Ishikawa (cell line): ENCODE data around the gene KCTD3.

ENCODE experiments used
- CEBPB ChIP-seq: IDR thresholded peaks from 2 replicates; pipeline ENCODE4 v1.6.1; 2012
- CREB1 ChIP-seq: IDR thresholded peaks from 2 replicates; pipeline ENCODE4 v1.6.1; 2012; ENCODE audit warnings: low read depth
- EP300 ChIP-seq: IDR thresholded peaks from 2 replicates; pipeline ENCODE4 v1.6.1; 2012; ENCODE audit warnings: borderline replicate concordance
- RAD21 ChIP-seq: IDR thresholded peaks from 2 replicates; pipeline ENCODE4 v1.6.1; 2012; ENCODE audit warnings: low read depth
- TAF1 ChIP-seq: IDR thresholded peaks from 2 replicates; pipeline ENCODE4 v1.6.1; 2012; ENCODE audit warnings: low read depth, mild to moderate bottlenecking
- TF ChIP-seq, protein P1 (sequence below): IDR thresholded peaks from 2 replicates; pipeline ENCODE4 v1.6.1; 2012; ENCODE audit warnings: low read depth, mild to moderate bottlenecking
- TF ChIP-seq, protein P2 (sequence below): IDR thresholded peaks from 2 replicates; pipeline ENCODE4 v1.6.1; 2012
- TF ChIP-seq, protein P3 (sequence below): IDR thresholded peaks from 2 replicates; pipeline ENCODE4 v1.6.1; 2012

DNA sequence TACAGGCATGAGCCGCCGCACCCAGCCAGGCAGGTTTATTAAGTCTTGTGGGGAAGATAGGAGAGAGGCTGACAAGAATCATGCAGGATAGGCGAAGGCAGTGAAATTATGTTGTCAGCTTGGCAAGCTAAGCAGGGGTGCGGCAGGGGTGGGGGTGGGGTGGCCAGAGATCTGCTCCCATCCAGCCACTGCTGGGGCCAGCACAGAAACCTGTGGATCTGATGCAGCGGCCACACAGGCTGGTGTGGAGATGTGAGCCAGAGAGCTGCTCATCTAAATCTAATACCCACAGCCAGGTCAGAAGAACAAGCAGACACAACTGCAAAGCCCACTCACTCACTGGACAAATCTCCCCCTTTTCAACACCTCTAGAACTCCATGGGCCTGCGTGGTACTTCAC lies 68.7 kb downstream of the KCTD3 start:
- TF ChIP-seq, protein P1, sequence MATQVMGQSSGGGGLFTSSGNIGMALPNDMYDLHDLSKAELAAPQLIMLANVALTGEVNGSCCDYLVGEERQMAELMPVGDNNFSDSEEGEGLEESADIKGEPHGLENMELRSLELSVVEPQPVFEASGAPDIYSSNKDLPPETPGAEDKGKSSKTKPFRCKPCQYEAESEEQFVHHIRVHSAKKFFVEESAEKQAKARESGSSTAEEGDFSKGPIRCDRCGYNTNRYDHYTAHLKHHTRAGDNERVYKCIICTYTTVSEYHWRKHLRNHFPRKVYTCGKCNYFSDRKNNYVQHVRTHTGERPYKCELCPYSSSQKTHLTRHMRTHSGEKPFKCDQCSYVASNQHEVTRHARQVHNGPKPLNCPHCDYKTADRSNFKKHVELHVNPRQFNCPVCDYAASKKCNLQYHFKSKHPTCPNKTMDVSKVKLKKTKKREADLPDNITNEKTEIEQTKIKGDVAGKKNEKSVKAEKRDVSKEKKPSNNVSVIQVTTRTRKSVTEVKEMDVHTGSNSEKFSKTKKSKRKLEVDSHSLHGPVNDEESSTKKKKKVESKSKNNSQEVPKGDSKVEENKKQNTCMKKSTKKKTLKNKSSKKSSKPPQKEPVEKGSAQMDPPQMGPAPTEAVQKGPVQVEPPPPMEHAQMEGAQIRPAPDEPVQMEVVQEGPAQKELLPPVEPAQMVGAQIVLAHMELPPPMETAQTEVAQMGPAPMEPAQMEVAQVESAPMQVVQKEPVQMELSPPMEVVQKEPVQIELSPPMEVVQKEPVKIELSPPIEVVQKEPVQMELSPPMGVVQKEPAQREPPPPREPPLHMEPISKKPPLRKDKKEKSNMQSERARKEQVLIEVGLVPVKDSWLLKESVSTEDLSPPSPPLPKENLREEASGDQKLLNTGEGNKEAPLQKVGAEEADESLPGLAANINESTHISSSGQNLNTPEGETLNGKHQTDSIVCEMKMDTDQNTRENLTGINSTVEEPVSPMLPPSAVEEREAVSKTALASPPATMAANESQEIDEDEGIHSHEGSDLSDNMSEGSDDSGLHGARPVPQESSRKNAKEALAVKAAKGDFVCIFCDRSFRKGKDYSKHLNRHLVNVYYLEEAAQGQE, result no peak
- TF ChIP-seq, protein P2, sequence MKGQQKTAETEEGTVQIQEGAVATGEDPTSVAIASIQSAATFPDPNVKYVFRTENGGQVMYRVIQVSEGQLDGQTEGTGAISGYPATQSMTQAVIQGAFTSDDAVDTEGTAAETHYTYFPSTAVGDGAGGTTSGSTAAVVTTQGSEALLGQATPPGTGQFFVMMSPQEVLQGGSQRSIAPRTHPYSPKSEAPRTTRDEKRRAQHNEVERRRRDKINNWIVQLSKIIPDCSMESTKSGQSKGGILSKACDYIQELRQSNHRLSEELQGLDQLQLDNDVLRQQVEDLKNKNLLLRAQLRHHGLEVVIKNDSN, result no peak
- TF ChIP-seq EP300 (no peak), CREB1 (no peak), TAF1 (no peak), CEBPB (no peak), RAD21 (no peak)
- TF ChIP-seq, protein P3, sequence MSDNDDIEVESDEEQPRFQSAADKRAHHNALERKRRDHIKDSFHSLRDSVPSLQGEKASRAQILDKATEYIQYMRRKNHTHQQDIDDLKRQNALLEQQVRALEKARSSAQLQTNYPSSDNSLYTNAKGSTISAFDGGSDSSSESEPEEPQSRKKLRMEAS, result no peak
